Endodermal cell (in vitro differentiated cells): ENCODE data around the gene KIF16B. TPM values are rescaled to one million over a fixed set of nuclear protein-coding genes. Genes with fewer than 3 reads are reported as not detected.

Source experiments
- DNase-seq: peaks from one replicate; pipeline ENCODE4 v3.0.0-alpha.2; 2017
- H3K27ac ChIP-seq: 2 replicates; pipeline ENCODE4 v1.5.1; 2013; ENCODE audit warnings: mild to moderate bottlenecking, low read depth, low read length, moderate library complexity
- H3K27me3 ChIP-seq: 2 replicates; pipeline ENCODE4 v1.6.1; 2013; ENCODE audit warnings: mild to moderate bottlenecking, low read length, moderate library complexity; ENCODE audit not compliant: insufficient read depth, control insufficient read depth, poor library complexity, severe bottlenecking
- H3K36me3 ChIP-seq: 2 replicates; pipeline ENCODE4 v1.7.0; 2013; ENCODE audit warnings: mild to moderate bottlenecking, low read length, moderate library complexity; ENCODE audit not compliant: control insufficient read depth, insufficient read depth
- H3K4me1 ChIP-seq: one replicate; pipeline ENCODE4 v1.7.0; 2013; ENCODE audit warnings: low read length; ENCODE audit not compliant: control insufficient read depth, insufficient read depth
- H3K4me3 ChIP-seq: 2 replicates; pipeline ENCODE4 v1.5.1; 2013; ENCODE audit warnings: mild to moderate bottlenecking, low read length, moderate library complexity
- H3K9ac ChIP-seq: 2 replicates; pipeline ENCODE4 v1.6.1; 2013; ENCODE audit warnings: mild to moderate bottlenecking, low read length, moderate library complexity; ENCODE audit not compliant: poor library complexity, severe bottlenecking; ENCODE audit errors: extremely low read depth
- H3K9me3 ChIP-seq: 2 replicates; pipeline ENCODE4 v1.6.1; 2013; ENCODE audit warnings: mild to moderate bottlenecking, low read length, moderate library complexity; ENCODE audit not compliant: control insufficient read depth
- H3K27ac Mint-ChIP-seq: 2 replicates; pipeline ENCODE4 v1.8.0; 2020; ENCODE audit warnings: mixed read lengths
- H3K27me3 Mint-ChIP-seq: 2 replicates; pipeline ENCODE4 v1.8.0; 2021; ENCODE audit warnings: mild to moderate bottlenecking, mixed read lengths; ENCODE audit not compliant: insufficient read depth
- H3K36me3 Mint-ChIP-seq: 2 replicates; pipeline ENCODE4 v1.8.0; 2020; ENCODE audit warnings: low read depth, mixed read lengths
- H3K4me1 Mint-ChIP-seq: 2 replicates; pipeline ENCODE4 v1.8.0; 2020; ENCODE audit warnings: mixed read lengths
- H3K4me3 Mint-ChIP-seq: 2 replicates; pipeline ENCODE4 v1.8.0; 2020; ENCODE audit warnings: mild to moderate bottlenecking, moderate library complexity, mixed read lengths
- H3K9me3 Mint-ChIP-seq: 2 replicates; pipeline ENCODE4 v1.8.0; 2020; ENCODE audit warnings: mild to moderate bottlenecking, mixed read lengths
- WGBS, 2 experiments: methylation state at CpG; one replicate each; pipeline versions ENCODE4 v1.1.5 to v1.1.7; 2013; ENCODE audit warnings: missing lambda C conversion rate in 2 of 2, mixed read lengths in 1 of 2; ENCODE audit not compliant: insufficient coverage in 1 of 2, insufficient read length in 1 of 2; 5-methylcytosine and 5-hydroxymethylcytosine counted together
- total RNA-seq, 2 donors: library from RNA; stranded (reverse); fragmentation: NEBNext Ultra II Directional in 1 of 2; extraction: Animal tissue kit (Norgen Biotek cat#: 25700) in 1 of 2; gene quantifications; 2 replicates in 1 of 2; 3 replicates in 1 of 2; pipeline ENCODE4 v1.2.1, GENCODE V29; 2021
- TF ChIP-seq, protein P1 (sequence below): fragments of 200-600 bp; sonication (generic); conservative IDR thresholded peaks from 2 replicates; pipeline ENCODE4 v1.5.0; 2021; ENCODE audit warnings: antibody characterized with exemption, mild to moderate bottlenecking

Gene KIF16B
- total RNA-seq, 2 donors from 2014 or later, result 17.3 to 18.8 TPM

DNA sequence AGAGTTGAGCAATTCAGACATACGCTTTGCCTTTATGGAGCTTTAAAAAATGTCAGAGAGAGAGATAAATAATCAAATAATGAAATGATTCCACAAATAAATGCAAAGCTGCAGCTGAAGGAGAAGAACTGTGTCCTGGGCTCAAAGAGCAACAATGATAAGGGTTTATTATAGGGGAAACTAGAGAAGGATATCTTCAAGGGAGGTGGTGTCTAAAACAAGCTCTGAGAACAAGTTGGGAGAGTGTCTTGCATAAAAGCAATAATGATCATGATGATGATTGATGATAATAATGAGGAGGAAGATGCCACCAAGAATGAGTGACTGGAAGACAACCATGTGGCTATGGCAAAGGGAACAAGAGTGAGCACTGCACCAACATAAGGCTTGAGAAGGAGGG is 164.3 kb downstream of the KIF16B start:
- whole genome bisulfite sequencing, 2 experiments, result 100% methylated on average over 1 of the region's 1 CpG; no CpG with 5 or more reads in 1 of the 2 experiments
- peaks cover 7% of the 10 kb centered on the region for H3K4me1 ChIP-seq
- peaks cover 5% of the 10 kb centered on the region for H3K36me3 ChIP-seq
- H3K4me3 ChIP-seq, result no peak overlapping the region
- DNase-seq, result no peak
- Mint-ChIP-seq H3K4me1 (peaks cover 11% of the 10 kb centered on the region), H3K9me3 (no peaks in the 10 kb centered on the region), H3K36me3 (peaks cover 42% of the 10 kb centered on the region), H3K27ac (no peak overlapping the region), H3K27me3 (no peaks in the 10 kb centered on the region), H3K4me3 (no peak overlapping the region)
- no peaks in the 10 kb centered on the region for H3K27me3 ChIP-seq
- H3K9ac ChIP-seq, result no peak overlapping the region
- TF ChIP-seq, protein P1, sequence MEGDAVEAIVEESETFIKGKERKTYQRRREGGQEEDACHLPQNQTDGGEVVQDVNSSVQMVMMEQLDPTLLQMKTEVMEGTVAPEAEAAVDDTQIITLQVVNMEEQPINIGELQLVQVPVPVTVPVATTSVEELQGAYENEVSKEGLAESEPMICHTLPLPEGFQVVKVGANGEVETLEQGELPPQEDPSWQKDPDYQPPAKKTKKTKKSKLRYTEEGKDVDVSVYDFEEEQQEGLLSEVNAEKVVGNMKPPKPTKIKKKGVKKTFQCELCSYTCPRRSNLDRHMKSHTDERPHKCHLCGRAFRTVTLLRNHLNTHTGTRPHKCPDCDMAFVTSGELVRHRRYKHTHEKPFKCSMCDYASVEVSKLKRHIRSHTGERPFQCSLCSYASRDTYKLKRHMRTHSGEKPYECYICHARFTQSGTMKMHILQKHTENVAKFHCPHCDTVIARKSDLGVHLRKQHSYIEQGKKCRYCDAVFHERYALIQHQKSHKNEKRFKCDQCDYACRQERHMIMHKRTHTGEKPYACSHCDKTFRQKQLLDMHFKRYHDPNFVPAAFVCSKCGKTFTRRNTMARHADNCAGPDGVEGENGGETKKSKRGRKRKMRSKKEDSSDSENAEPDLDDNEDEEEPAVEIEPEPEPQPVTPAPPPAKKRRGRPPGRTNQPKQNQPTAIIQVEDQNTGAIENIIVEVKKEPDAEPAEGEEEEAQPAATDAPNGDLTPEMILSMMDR, result no peak
- no peak overlapping the region for H3K27ac ChIP-seq
- H3K9me3 ChIP-seq, result peaks cover 13% of the 10 kb centered on the region

DNA sequence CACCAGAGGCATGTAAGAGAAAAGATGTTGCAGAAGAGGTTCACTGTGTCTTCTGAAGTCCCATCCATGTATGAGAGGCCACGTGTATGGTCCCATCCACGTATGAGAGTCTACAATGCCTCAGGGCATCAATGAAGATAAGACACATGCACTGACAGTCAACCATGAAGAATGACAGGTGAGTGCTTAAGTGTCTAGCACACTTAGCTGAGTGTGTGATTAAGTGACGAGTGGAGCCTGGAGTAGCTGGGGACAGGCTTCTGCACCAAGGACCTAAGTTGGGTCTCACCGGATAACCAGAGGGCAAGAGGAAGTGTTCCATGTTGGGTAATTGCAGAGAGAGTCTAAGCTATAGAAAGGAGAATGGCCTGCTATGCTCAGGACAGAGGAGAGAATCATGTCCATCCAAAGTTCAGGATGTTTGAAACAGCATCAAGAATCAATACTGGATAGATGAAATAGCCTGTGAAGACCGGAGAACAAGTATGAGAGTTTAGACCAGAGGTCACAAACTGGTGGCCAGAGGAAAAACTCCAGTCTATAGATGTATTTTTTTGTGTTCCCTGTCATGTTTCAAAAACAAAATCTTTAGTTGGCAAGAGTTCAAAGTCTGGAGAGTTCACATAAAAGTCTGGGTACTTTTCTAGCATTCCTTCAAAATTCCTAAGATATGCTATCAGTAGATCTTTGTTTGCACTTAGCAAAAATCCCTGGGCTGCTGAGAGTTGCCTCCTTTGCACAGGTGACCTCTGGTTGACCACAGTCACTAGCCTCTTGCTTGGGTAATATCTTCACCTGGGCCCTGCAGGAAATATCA is 165.8 kb downstream of the KIF16B start:
- H3K4me3 ChIP-seq, result peak overlapping the region; percentile 10
- no peak overlapping the region for H3K9ac ChIP-seq
- Mint-ChIP-seq H3K4me1 (peaks cover 11% of the 10 kb centered on the region), H3K27ac (no peak overlapping the region), H3K4me3 (no peak overlapping the region), H3K36me3 (peaks cover 40% of the 10 kb centered on the region), H3K9me3 (no peaks in the 10 kb centered on the region), H3K27me3 (no peaks in the 10 kb centered on the region)
- 93 to 100% methylated on average over 3 to 5 of the region's 5 CpGs for WGBS, 2 experiments
- peaks cover 13% of the 10 kb centered on the region for H3K9me3 ChIP-seq
- DNase-seq, result no peak
- peaks cover 7% of the 10 kb centered on the region for H3K4me1 ChIP-seq
- TF ChIP-seq, protein P1, result no peak
- peaks cover 10% of the 10 kb centered on the region for H3K36me3 ChIP-seq
- H3K27me3 ChIP-seq, result no peaks in the 10 kb centered on the region
- H3K27ac ChIP-seq, result no peak overlapping the region

DNA sequence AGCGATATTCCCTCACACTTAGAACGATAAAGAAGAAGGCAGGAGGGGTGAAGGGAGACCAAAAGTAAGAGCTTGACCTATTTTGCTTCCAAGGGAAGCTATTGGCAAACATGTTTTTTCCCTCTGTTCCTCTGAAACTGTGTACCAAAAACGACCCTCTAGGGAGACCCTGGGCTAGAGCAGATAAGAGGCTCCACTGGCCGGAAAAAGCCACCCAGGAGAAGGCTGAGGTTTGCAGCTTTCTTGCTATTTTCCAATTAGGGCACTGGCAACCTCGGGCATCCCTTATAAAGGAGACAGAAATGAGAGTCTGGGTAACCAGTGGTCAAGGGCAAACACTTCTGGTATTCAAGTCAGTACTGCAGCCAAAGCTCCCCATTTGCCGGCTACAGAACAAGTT is 168.0 kb downstream of the KIF16B start:
- Histone ChIP-seq H3K27ac (no peak overlapping the region), H3K27me3 (no peaks in the 10 kb centered on the region), H3K4me1 (peaks cover 7% of the 10 kb centered on the region), H3K9ac (no peak overlapping the region), H3K36me3 (peaks cover 10% of the 10 kb centered on the region), H3K4me3 (no peak overlapping the region), H3K9me3 (no peaks in the 10 kb centered on the region)
- TF ChIP-seq, protein P1, result no peak
- no peak for DNase-seq
- no peak overlapping the region for H3K4me3 Mint-ChIP-seq
- H3K27ac Mint-ChIP-seq, result no peak overlapping the region
- no peaks in the 10 kb centered on the region for H3K27me3 Mint-ChIP-seq
- peaks cover 33% of the 10 kb centered on the region for H3K36me3 Mint-ChIP-seq
- H3K9me3 Mint-ChIP-seq, result no peaks in the 10 kb centered on the region
- H3K4me1 Mint-ChIP-seq, result peaks cover 11% of the 10 kb centered on the region
- WGBS, 2 experiments, result 90 to 93% methylated on average over 4 to 6 of the region's 6 CpGs
